CD14-positive monocyte (primary cell): ENCODE data around the gene INPP5E. TPM values are rescaled to one million over a fixed set of nuclear protein-coding genes. Genes with fewer than 3 reads are reported as not detected.

Experiments used
- DNase-seq, 3 donors: peaks; one replicate each; pipeline ENCODE4 v3.0.0-alpha.2; 2011 to 2022
- H2AFZ ChIP-seq: 2 replicates; pipeline ENCODE4 v1.6.0; 2012; ENCODE audit warnings: mild to moderate bottlenecking, low read depth, low read length, inconsistent platforms; ENCODE audit not compliant: insufficient read depth, poor library complexity, severe bottlenecking
- H3K27ac ChIP-seq, 2 donors: 1 replicate in 1 of 2; 2 replicates in 1 of 2; pipeline ENCODE4 v1.5.1; 2012 to 2013; ENCODE audit warnings: low read length in 2 of 2, control low read depth in 1 of 2, inconsistent platforms in 1 of 2, low read depth in 1 of 2, mild to moderate bottlenecking in 1 of 2
- H3K27me3 ChIP-seq, 2 donors: one replicate each; pipeline versions ENCODE4 v1.6.0 to v1.6.1; 2011 to 2013; ENCODE audit warnings: low read length in 2 of 2; ENCODE audit not compliant: control insufficient read depth in 2 of 2, insufficient read depth in 2 of 2
- H3K36me3 ChIP-seq, 2 donors: replicated peaks in 1 of 2; 1 replicate in 1 of 2; 2 replicates in 1 of 2; pipeline versions ENCODE4 v1.5.1 to v1.6.1; 2012 to 2013; ENCODE audit warnings: low read length in 2 of 2, control low read depth in 1 of 2, inconsistent platforms in 1 of 2, mild to moderate bottlenecking in 1 of 2; ENCODE audit not compliant: insufficient read depth in 2 of 2, control insufficient read depth in 1 of 2
- H3K4me1 ChIP-seq, 2 donors: 1 replicate in 1 of 2; 2 replicates in 1 of 2; pipeline versions ENCODE4 v1.5.1 to v1.6.1; 2012 to 2013; ENCODE audit warnings: low read length in 2 of 2, control low read depth in 1 of 2, inconsistent platforms in 1 of 2, mild to moderate bottlenecking in 1 of 2, moderate library complexity in 1 of 2; ENCODE audit not compliant: insufficient read depth in 2 of 2, control insufficient read depth in 1 of 2
- H3K4me2 ChIP-seq: replicated peaks from 2 replicates; pipeline ENCODE3; 2012; ENCODE audit warnings: low read length, moderate library complexity, mild to moderate bottlenecking; ENCODE audit not compliant: poor library complexity, severe bottlenecking; ENCODE audit errors: extremely low read depth
- H3K4me3 ChIP-seq, 3 experiments: fragments of 200-600 bp in 1 of 3; sonication (generic) in 1 of 3; replicated peaks in 1 of 3; 1 replicate in 2 of 3; 2 replicates in 1 of 3; pipeline ENCODE4 v1.5.1; 2011 to 2013; ENCODE audit warnings: low read length in 3 of 3, mild to moderate bottlenecking in 3 of 3, control low read depth in 2 of 3, low read depth in 2 of 3, inconsistent platforms in 1 of 3, moderate library complexity in 1 of 3
- H3K79me2 ChIP-seq: 2 replicates; pipeline ENCODE4 v1.6.0; 2012; ENCODE audit warnings: mild to moderate bottlenecking, control low read depth, inconsistent platforms, low read length, moderate library complexity; ENCODE audit not compliant: insufficient read depth
- H3K9ac ChIP-seq: 2 replicates; pipeline ENCODE4 v1.6.0; 2017; ENCODE audit warnings: low read length, mild to moderate bottlenecking; ENCODE audit not compliant: insufficient read depth, poor library complexity, severe bottlenecking
- H3K9me3 ChIP-seq, 2 donors: replicated peaks in 1 of 2; 1 replicate in 1 of 2; 2 replicates in 1 of 2; pipeline versions ENCODE4 v1.5.1 to v1.6.1; 2012 to 2013; ENCODE audit warnings: low read length in 2 of 2, control low read depth in 1 of 2; ENCODE audit not compliant: control insufficient read depth in 1 of 2, insufficient read depth in 1 of 2
- H4K20me1 ChIP-seq: 2 replicates; pipeline ENCODE4 v1.6.0; 2012; ENCODE audit warnings: mild to moderate bottlenecking, low read length, control low read depth, moderate library complexity; ENCODE audit not compliant: insufficient read depth
- H3K27ac Mint-ChIP-seq, 7 donors: one replicate each; pipeline ENCODE4 v1.8.0; 2020; ENCODE audit warnings: mild to moderate bottlenecking in 7 of 7, mixed read lengths in 7 of 7, moderate library complexity in 6 of 7, inconsistent platforms in 2 of 7
- H3K27me3 Mint-ChIP-seq, 3 donors: one replicate each; pipeline ENCODE4 v1.8.0; 2021 to 2022; ENCODE audit warnings: low read depth in 3 of 3, mild to moderate bottlenecking in 3 of 3, mixed read lengths in 3 of 3, moderate library complexity in 3 of 3, inconsistent platforms in 1 of 3
- H3K36me3 Mint-ChIP-seq, 2 donors: one replicate each; pipeline ENCODE4 v1.8.0; 2020; ENCODE audit warnings: mixed read lengths in 2 of 2, inconsistent platforms in 1 of 2, mild to moderate bottlenecking in 1 of 2
- H3K4me1 Mint-ChIP-seq: one replicate; pipeline ENCODE4 v1.8.0; 2020; ENCODE audit warnings: mild to moderate bottlenecking, mixed read lengths
- H3K4me3 Mint-ChIP-seq, 2 donors: one replicate each; pipeline ENCODE4 v1.8.0; 2020; ENCODE audit warnings: mild to moderate bottlenecking in 2 of 2, mixed read lengths in 2 of 2, moderate library complexity in 1 of 2
- H3K9me3 Mint-ChIP-seq, 7 donors: one replicate each; pipeline ENCODE4 v1.8.0; 2020 to 2022; ENCODE audit warnings: mixed read lengths in 7 of 7, mild to moderate bottlenecking in 6 of 7, moderate library complexity in 6 of 7, inconsistent platforms in 2 of 7
- CTCF ChIP-seq: fragments of 200-600 bp; IDR thresholded peaks from one replicate; pipeline ENCODE4 v1.8.0; 2022; ENCODE audit warnings: antibody characterized with exemption, mild to moderate bottlenecking
- WGBS: methylation state at CpG from one replicate; pipeline ENCODE4 v1.1.5; 2013; ENCODE audit warnings: missing lambda C conversion rate; ENCODE audit not compliant: insufficient coverage; 5-methylcytosine and 5-hydroxymethylcytosine counted together
- intact Hi-C, 2 donors: fragments of 100-400 bp; cut with micrococcal nuclease; formaldehyde crosslinking; loops; one replicate each; pipeline versions ENCODE4 v1.15.0 to v1.15.1; 2023
- polyA plus RNA-seq, 3 donors: library from polyadenylated mRNA; depleted of rRNA in 1 of 3; unstranded in 2 of 3; stranded (reverse) in 1 of 3; fragments of 300-500 nt in 2 of 3; fragments of >200 nt in 1 of 3; fragmentation: Illumina TruSeq in 2 of 3; gene quantifications; 1 replicate in 2 of 3; 2 replicates in 1 of 3; pipeline ENCODE4 v1.2.3, GENCODE V29; 2012 to 2021

The INPP5E gene
- polyA plus RNA-seq, 3 donors = 1.0 to 8.0 (median 1.0) TPM

- H3K79me2 ChIP-seq = no peaks in the 10 kb centered on the region
- intact Hi-C loops = no loop called here
- Mint-ChIP-seq H3K36me3 (peaks cover 87 to 99% of the 10 kb centered on the region in 2 donors), H3K4me3 (no peak overlapping the region), H3K27me3 (peaks cover 0 to 1% (median 0%) of the 10 kb centered on the region in 3 donors), H3K4me1 (no peaks in the 10 kb centered on the region), H3K9me3 (no peaks in the 10 kb centered on the region), H3K27ac (peak overlapping the region in 3 of 7 donors; percentile 25 to 34 (median 26))
- peaks cover 62% of the 10 kb centered on the region for H4K20me1 ChIP-seq
- H3K4me3 ChIP-seq = no peak overlapping the region
- 96% methylated on average over 28 of the region's 28 CpGs for WGBS
- no peak overlapping the region for H3K9ac ChIP-seq
- H3K4me2 ChIP-seq = no peak overlapping the region
- no peak for DNase-seq
- H3K9me3 ChIP-seq = no peaks in the 10 kb centered on the region
- no peaks in the 10 kb centered on the region for H3K4me1 ChIP-seq
- TF ChIP-seq CTCF = no peak
- H2AFZ ChIP-seq = no peak overlapping the region
- H3K27ac ChIP-seq = no peak overlapping the region
- H3K27me3 ChIP-seq = no peaks in the 10 kb centered on the region
- peaks cover 97 to 98% of the 10 kb centered on the region in 2 donors for H3K36me3 ChIP-seq
Observed at GRCh38 chr9:136459425-136459824, 19.8 kb upstream of the INPP5E start.

GRCh38 chr9:136457326-136457725 lies 17.7 kb upstream of the INPP5E start:
- Histone ChIP-seq H2AFZ (no peak overlapping the region), H3K36me3 (peaks cover 91 to 93% of the 10 kb centered on the region in 2 donors), H3K79me2 (no peaks in the 10 kb centered on the region), H3K9ac (no peak overlapping the region), H3K4me1 (no peaks in the 10 kb centered on the region), H3K9me3 (no peaks in the 10 kb centered on the region), H3K27me3 (no peaks in the 10 kb centered on the region), H3K4me2 (no peak overlapping the region), H4K20me1 (peaks cover 55% of the 10 kb centered on the region), H3K27ac (no peak overlapping the region), H3K4me3 (no peak overlapping the region)
- intact Hi-C loops = no loop called here
- peak overlapping the region in 1 of 7 donors; percentile 82 for H3K27ac Mint-ChIP-seq
- no peaks in the 10 kb centered on the region for H3K4me1 Mint-ChIP-seq
- 98% methylated on average over 24 of the region's 24 CpGs for WGBS
- H3K36me3 Mint-ChIP-seq = peaks cover 81 to 99% of the 10 kb centered on the region in 2 donors
- no peak for DNase-seq
- no peak overlapping the region for H3K4me3 Mint-ChIP-seq
- no peak for TF ChIP-seq CTCF
- H3K9me3 Mint-ChIP-seq = no peaks in the 10 kb centered on the region
- peaks cover 0 to 1% (median 0%) of the 10 kb centered on the region in 3 donors for H3K27me3 Mint-ChIP-seq
